Omental fat pad (tissue), 4 donors: Measurements from ENCODE around the gene MKX. TPM values are rescaled to one million over a fixed set of nuclear protein-coding genes. Genes with fewer than 3 reads are reported as not detected.

Experiments
- ATAC-seq: fragments of 150-250 bp; one replicate; pipeline ENCODE4 v1.9.1; 2016; ENCODE audit warnings: mild to moderate bottlenecking, moderate library complexity; ENCODE audit not compliant: low FRiP score
- DNase-seq: peaks from one replicate; pipeline ENCODE4 v3.0.0-alpha.2; 2019; ENCODE audit warnings: low spot score
- CTCF ChIP-seq, 3 donors: fragments of 450-650 bp; IDR thresholded peaks; one replicate each; pipeline ENCODE4 v1.5.1; 2016 to 2017; ENCODE audit warnings: antibody characterized with exemption in 3 of 3, mild to moderate bottlenecking in 3 of 3, moderate library complexity in 2 of 3
- total RNA-seq, 4 donors: library from RNA; depleted of rRNA; stranded (reverse); fragments of >200 nt; gene quantifications; one replicate each; pipeline ENCODE4 v1.1.0, GENCODE V29; 2016

The MKX gene
- total RNA-seq, 4 donors from 2014 or later = 1.1 to 5.6 (median 3.1) TPM

- no peak for ATAC-seq
- DNase-seq = no peak
- TF ChIP-seq CTCF (IDR thresholded peaks at IDR 0.05) = no peak
Observed at GRCh38 chr10:27719052-27719451, 26.6 kb downstream of the MKX start.

DNA sequence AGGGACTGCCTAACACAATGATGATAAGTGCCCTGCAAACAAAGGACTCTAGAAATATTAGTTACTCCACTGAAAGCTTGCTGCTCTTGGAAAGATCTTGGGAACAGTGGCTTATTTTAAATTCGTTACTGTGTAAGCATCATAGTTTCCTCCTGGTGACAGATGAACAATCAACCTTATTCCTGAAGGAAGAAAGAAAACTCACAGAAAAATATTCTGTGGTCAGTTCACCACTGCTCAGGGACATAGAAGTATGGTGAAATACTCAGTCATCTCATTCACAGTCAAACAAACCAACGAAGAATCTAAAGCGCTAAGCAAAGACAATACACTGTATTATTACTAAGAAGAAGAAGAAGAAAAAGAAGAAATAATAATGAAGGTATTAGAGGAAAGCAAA, 27.8 kb downstream of the MKX start:
- DNase-seq (no peak), ATAC-seq (no peak)
- no peak for TF ChIP-seq CTCF (IDR thresholded peaks at IDR 0.05)

- TF ChIP-seq CTCF (IDR thresholded peaks at IDR 0.05) = no peak
- DNase-seq = no peak
- ATAC-seq = no peak
Observed at GRCh38 chr10:27717224-27717623, 28.4 kb downstream of the MKX start.

DNA sequence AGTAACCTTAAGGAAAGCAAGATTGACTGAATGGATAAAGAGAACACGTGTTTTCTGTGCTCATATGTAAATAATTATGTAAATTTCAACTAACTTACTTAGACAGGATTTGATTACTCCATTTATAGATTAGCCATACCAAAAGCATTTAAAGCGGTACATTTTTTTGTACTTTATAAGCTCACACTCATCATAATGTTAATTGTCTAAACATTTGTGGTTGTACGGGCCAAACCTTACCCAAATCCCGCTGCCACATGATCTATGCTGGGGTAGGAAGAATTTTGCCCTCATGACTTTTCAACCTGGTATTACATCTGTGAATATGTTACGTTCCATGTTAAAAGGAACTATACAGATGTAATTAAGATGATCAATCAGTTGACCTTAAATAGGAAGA, 29.1 kb downstream of the MKX start:
- TF ChIP-seq CTCF (IDR thresholded peaks at IDR 0.05) = no peak
- ATAC-seq = no peak
- DNase-seq = no peak

DNA sequence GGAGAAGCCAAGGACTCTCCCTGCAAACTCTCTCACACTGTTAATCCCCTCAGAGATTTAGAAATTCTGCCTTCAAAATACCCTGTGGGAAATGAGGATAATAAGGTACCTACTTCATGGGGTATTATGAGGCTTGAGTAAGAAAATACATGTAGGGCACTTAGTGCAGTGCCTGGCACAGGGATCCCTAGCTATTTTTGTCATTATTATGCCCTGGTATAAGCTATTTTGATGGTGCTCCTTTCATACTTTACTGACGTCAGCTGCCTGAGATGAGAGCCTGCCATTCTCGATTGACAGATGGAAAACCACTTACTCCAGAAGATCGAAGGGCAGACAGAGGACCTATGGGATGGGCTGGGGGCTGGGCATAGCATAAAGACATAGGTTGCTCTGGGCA, 30.1 kb downstream of the MKX start:
- ATAC-seq (no peak), DNase-seq (no peak)
- no peak for TF ChIP-seq CTCF (IDR thresholded peaks at IDR 0.05)

DNA sequence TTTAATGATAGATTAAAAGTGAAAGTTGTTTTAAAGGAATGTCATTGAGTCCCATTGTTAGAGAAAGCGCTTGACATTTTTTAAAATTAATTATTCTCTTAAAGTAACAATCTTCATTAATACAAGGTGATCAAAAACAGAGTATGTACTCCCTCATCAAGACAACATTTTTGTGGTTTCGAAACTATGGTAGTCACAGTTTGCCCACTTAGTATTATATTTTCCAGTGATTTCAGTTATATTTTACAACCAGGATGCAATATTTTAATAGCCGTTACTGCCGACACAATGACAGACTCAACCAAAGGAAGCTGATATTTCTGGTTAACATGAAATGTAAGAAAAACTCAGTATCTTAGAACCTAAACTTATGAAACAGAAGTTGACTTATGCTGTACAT, 31.3 kb downstream of the MKX start:
- ATAC-seq (no peak), DNase-seq (no peak)
- TF ChIP-seq CTCF (IDR thresholded peaks at IDR 0.05) = no peak

GRCh38 chr10:27713941-27714340, 31.7 kb downstream of the MKX start:
- DNase-seq (no peak), ATAC-seq (no peak)
- TF ChIP-seq CTCF (IDR thresholded peaks at IDR 0.05) = no peak
